Osteoblast (primary cell): ENCODE data around the gene DHX16. TPM values are rescaled to one million over a fixed set of nuclear protein-coding genes. Genes with fewer than 3 reads are reported as not detected.

ENCODE experiments used
- DNase-seq: peaks from one replicate; pipeline ENCODE4 v3.0.0; 2011; ENCODE audit warnings: low spot score, mixed read lengths; ENCODE audit not compliant: insufficient read length; ENCODE audit errors: missing footprints
- H2AFZ ChIP-seq: 2 replicates; pipeline ENCODE4 v1.6.0; 2011; ENCODE audit warnings: mild to moderate bottlenecking, low read length
- H3K27ac ChIP-seq: 2 replicates; pipeline ENCODE4 v1.5.1; 2011; ENCODE audit warnings: mild to moderate bottlenecking, low read depth, low read length, moderate library complexity
- H3K27me3 ChIP-seq: 2 replicates; pipeline ENCODE4 v1.6.0; 2012; ENCODE audit warnings: mild to moderate bottlenecking, control low read depth, inconsistent platforms, low read length, moderate library complexity; ENCODE audit not compliant: insufficient read depth
- H3K36me3 ChIP-seq: 2 replicates; pipeline ENCODE4 v1.5.1; 2011; ENCODE audit warnings: mild to moderate bottlenecking, low read length, control low read depth, moderate library complexity; ENCODE audit not compliant: insufficient read depth
- H3K4me1 ChIP-seq: 2 replicates; pipeline ENCODE4 v1.5.1; 2011; ENCODE audit warnings: mild to moderate bottlenecking, low read length, control low read depth, moderate library complexity; ENCODE audit not compliant: insufficient read depth
- H3K4me2 ChIP-seq: 2 replicates; pipeline ENCODE4 v1.6.0; 2011; ENCODE audit warnings: mild to moderate bottlenecking, low read length; ENCODE audit not compliant: insufficient read depth
- H3K4me3 ChIP-seq: fragments of 200-600 bp; sonication (generic); 3 replicates; pipeline ENCODE4 v1.5.1; 2012; ENCODE audit warnings: mild to moderate bottlenecking, low read length, inconsistent platforms; ENCODE audit not compliant: insufficient read depth
- H3K79me2 ChIP-seq: 2 replicates; pipeline ENCODE4 v1.6.0; 2012; ENCODE audit warnings: mild to moderate bottlenecking, low read length, control low read depth, inconsistent platforms; ENCODE audit not compliant: insufficient read depth
- H3K9me3 ChIP-seq: 2 replicates; pipeline ENCODE4 v1.5.1; 2011; ENCODE audit warnings: low read depth, low read length, control low read depth
- H4K20me1 ChIP-seq: 2 replicates; pipeline ENCODE4 v1.6.0; 2012; ENCODE audit warnings: mild to moderate bottlenecking, low read length, control low read depth; ENCODE audit not compliant: insufficient read depth
- total RNA-seq: library from RNA; depleted of rRNA; stranded (reverse); fragments of >200 nt; gene quantifications from 2 replicates; pipeline ENCODE4 v1.2.3, GENCODE V29; 2012
- TF ChIP-seq, protein P1 (sequence below): IDR thresholded peaks from 2 replicates; pipeline ENCODE4 v1.5.1; 2011; ENCODE audit warnings: mild to moderate bottlenecking, low read depth, low read length, moderate library complexity; ENCODE audit errors: extremely low read depth

DHX16 gene
- total RNA-seq, 1 donor, result 26.1 TPM

DNA sequence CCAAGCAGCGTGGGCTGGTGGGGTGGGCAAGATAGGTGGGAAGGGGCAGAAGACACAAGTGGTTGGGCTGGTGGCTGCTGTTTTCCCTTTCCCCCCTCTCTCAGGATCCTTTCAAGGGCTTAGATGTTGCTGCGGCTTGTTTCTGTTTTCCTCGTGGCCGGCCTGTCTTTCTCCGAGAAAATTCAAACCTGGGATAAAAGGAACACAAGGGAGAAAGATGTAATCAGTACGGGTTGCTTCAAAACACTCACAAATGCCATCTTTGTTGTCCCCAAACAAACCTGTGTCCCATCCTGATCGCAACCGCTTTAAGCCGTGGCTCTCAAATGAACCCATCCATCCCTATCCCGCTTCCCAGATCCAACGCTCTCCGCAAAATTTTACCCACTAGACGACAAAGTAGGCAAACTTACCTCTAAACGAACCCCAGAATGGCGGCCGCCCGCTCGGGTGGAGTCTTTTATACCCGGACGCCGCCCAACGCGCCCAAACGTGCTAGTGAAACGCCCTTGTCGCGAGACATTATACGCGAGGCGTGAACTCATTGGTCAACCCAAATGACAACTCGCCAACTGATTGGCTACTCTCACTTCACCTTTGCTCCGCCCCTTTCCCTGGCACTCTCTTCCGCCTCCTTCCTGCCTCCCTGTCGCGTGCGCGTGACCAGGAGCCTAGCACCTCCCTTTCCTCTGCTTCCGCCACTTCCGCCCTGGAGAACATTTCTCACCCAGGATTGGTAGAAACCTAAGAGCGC is 55.8 kb downstream of the DHX16 start, which contains the start of gene PPP1R10:
Gene PPP1R10 (minus strand): TSS at position 433 of the 754 bp plus-strand sequence. CDS start 7,299 bp downstream, outside the sequence.
- H2AFZ ChIP-seq, result peak within 1 kb of the TSS; percentile 96
- TF ChIP-seq, protein P1, sequence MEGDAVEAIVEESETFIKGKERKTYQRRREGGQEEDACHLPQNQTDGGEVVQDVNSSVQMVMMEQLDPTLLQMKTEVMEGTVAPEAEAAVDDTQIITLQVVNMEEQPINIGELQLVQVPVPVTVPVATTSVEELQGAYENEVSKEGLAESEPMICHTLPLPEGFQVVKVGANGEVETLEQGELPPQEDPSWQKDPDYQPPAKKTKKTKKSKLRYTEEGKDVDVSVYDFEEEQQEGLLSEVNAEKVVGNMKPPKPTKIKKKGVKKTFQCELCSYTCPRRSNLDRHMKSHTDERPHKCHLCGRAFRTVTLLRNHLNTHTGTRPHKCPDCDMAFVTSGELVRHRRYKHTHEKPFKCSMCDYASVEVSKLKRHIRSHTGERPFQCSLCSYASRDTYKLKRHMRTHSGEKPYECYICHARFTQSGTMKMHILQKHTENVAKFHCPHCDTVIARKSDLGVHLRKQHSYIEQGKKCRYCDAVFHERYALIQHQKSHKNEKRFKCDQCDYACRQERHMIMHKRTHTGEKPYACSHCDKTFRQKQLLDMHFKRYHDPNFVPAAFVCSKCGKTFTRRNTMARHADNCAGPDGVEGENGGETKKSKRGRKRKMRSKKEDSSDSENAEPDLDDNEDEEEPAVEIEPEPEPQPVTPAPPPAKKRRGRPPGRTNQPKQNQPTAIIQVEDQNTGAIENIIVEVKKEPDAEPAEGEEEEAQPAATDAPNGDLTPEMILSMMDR, result no peak
- H3K27me3 ChIP-seq, result no peaks in the 10 kb centered on the region
- peak within 1 kb of the TSS; percentile 99 for H3K27ac ChIP-seq
- H3K79me2 ChIP-seq, result peaks cover 40% of the 10 kb centered on the region
- no peaks in the 10 kb centered on the region for H3K9me3 ChIP-seq
- peak within 1 kb of the TSS; percentile 98 for H3K4me3 ChIP-seq
- peaks cover 44% of the 10 kb centered on the region for H3K4me1 ChIP-seq
- peak; percentile 88 for DNase-seq
- peaks cover 36% of the 10 kb centered on the region for H3K36me3 ChIP-seq
- H4K20me1 ChIP-seq, result peaks cover 26% of the 10 kb centered on the region
- H3K4me2 ChIP-seq, result peak within 1 kb of the TSS; percentile 98

DNA sequence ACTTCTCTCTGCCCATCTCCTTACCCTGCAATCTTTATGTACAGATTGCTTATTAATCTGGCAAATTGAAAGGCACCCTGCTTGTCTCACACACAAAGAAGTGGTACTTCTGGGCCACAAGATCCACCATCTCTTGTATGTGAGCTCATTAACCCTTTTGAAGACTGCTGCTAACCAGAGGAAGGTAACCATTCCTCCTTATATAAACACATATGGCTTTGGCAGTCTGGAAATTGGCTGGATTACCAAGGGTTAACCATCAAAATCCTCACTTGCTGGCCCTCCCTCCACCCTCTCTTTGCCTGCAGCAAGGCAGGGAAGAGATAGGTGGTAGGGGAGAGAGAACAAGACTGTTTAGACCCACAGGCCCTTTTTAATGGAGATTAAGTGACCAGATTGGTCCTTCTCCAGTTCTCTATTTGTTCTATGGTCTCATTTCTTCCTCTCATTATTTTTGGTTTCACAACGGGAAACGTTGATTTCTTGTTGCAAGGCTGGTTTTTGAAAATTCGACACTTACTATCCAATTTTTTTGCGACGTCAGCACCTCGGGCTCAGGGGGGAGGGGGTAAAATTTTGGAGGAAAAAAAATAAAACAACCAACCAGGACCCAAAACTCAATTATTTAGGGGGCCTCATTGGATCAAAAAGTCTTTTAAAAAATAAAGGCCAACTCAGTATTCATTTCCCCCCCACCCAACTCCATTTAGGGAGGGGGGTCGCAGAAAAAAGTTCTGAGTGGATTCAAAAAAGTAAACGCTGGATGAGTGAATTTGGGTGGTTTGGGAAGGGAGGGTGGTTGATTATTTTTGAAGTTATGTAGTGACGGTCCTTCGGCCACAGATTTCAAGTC is 56.6 kb downstream of the DHX16 start:
- Histone ChIP-seq H3K79me2 (peaks cover 46% of the 10 kb centered on the region), H3K36me3 (peaks cover 36% of the 10 kb centered on the region)

DNA sequence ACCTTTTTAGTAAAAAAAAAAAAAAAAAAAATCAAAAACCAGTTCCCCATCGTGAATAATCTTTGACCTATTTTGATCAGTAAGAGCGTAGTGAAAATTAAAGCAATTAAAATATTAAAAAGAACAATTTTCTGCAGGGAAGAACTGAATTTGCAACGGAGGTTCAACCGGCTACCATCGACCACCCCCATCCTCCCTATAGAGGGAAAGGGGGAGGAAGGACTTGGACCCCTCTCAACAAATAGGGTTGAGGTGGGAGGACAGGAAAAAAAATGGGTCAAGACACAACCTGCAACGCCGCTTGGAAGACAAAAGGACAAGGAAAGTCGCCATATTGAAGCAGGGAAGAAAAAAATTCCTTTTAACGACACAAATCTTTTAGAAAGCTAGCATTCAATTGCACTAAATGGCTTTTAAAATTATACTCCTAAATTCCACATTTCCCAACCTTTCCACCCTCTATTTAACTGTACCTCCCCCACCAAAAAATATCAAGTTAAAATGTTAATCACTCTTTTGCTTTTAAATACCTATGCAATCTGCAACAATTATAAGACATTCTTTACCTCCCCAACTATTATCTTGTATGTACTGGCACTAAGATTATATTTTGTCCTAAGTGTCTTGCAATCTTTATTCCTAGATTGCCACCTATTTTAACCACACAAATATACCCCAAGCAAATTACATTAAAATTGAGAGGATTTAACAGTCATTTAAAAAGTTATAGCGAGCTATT is 57.4 kb downstream of the DHX16 start:
- H3K9me3 ChIP-seq, result no peaks in the 10 kb centered on the region
- H3K36me3 ChIP-seq, result peaks cover 38% of the 10 kb centered on the region

More for the DNA sequence above, 56.6 kb downstream of the DHX16 start:
- no peak for DNase-seq
- peaks cover 50% of the 10 kb centered on the region for H3K4me1 ChIP-seq
- peak overlapping the region; percentile 95 for H3K4me3 ChIP-seq
- no peak overlapping the region for H2AFZ ChIP-seq
- H4K20me1 ChIP-seq, result peaks cover 33% of the 10 kb centered on the region
- peak overlapping the region; percentile 99 for H3K27ac ChIP-seq
- H3K4me2 ChIP-seq, result peak overlapping the region; percentile 86
- H3K27me3 ChIP-seq, result no peaks in the 10 kb centered on the region
- H3K9me3 ChIP-seq, result no peaks in the 10 kb centered on the region
- TF ChIP-seq, protein P1, result no peak

More for the DNA sequence above, 57.4 kb downstream of the DHX16 start:
- Histone ChIP-seq H2AFZ (no peak overlapping the region), H3K4me1 (peaks cover 54% of the 10 kb centered on the region), H3K27me3 (no peaks in the 10 kb centered on the region), H3K27ac (peak overlapping the region; percentile 99), H3K4me2 (peak overlapping the region; percentile 86), H3K4me3 (peak overlapping the region; percentile 95), H3K79me2 (peaks cover 50% of the 10 kb centered on the region), H4K20me1 (peaks cover 36% of the 10 kb centered on the region)
- TF ChIP-seq, protein P1, result no peak
- no peak for DNase-seq
